ENCODE measurements around the gene ALKBH2.

- TF ChIP-seq POLR2A (IDR thresholded peaks at IDR 0.05; ENCODE audit: low read depth) (no peak), CTCF (IDR thresholded peaks at IDR 0.05) (no peak), EP300 (IDR thresholded peaks at IDR 0.05) (no peak)
Observed at GRCh38 chr12:109082751-109083150, 10.5 kb downstream of the ALKBH2 start.
